Stimulated activated CD4-positive, alpha-beta T cell treated with anti-CD3 and anti-CD28 coated beads, TNF-alpha, amount 100 ng/mL, for 48 hours (primary cell): ENCODE results near the gene SEC61B.

Experiments
- DNase-seq, 3 donors: peaks; one replicate each; pipeline ENCODE4 v3.0.0-alpha.2; 2020; ENCODE audit warnings: low read depth in 3 of 3

SEC61B gene

GRCh38 chr9:99272836-99273235 lies 50.8 kb downstream of the SEC61B start:
- no peak for DNase-seq

DNA sequence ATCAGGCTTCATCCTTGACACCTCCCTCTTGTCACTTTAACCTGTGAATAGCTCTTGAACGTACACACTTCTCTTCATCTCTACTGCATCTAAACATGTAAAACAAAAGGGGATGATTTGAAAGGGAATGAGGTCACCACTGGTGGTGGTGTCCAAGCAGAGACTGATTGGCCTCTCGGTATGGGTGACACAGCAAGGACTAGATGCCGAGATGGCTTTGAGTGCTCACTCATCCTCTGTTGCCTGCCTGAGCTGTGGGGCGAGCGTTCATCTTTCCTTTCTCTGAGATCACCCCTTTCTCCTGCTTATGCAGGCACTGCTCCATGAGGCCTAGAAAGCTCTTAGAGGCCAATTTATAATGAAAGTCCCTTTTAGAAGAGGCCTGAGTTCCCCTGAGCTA lies 51.9 kb downstream of the SEC61B start:
- DNase-seq = no peak

GRCh38 chr9:99274495-99274894 lies 52.4 kb downstream of the SEC61B start:
- DNase-seq = no peak
